SU-DHL-6 (cell line): ENCODE results near the gene MRPL34.
A peak's percentile ranks its signal among the peaks of the same experiment; 100 is the strongest.

ENCODE experiments used
- H2AFZ ChIP-seq: fragments of 200-600 bp; sonication (generic); 2 replicates; pipeline ENCODE4 v1.6.1; 2014; ENCODE audit warnings: low read depth, mild to moderate bottlenecking, moderate library complexity, mixed read lengths, antibody characterized with exemption, low read length; ENCODE audit not compliant: severe bottlenecking
- H3F3A ChIP-seq: fragments of 200-600 bp; shearing (Covaris generic); 2 replicates; pipeline ENCODE4 v1.6.0; 2016; ENCODE audit warnings: antibody characterized with exemption, mild to moderate bottlenecking; ENCODE audit not compliant: insufficient read depth
- H3K27ac ChIP-seq: fragments of 200-600 bp; sonication (generic); 2 replicates; pipeline ENCODE4 v1.5.1; 2016; ENCODE audit warnings: low read depth, mild to moderate bottlenecking, low read length, moderate library complexity, mixed read lengths
- H3K27me3 ChIP-seq: fragments of 200-600 bp; sonication (generic), shearing (Covaris generic); 2 replicates; pipeline ENCODE4 v1.6.0; 2014; ENCODE audit warnings: mild to moderate bottlenecking, low read length
- H3K36me3 ChIP-seq: fragments of 200-600 bp; sonication (generic); 2 replicates; pipeline ENCODE4 v1.6.1; 2014; ENCODE audit warnings: mild to moderate bottlenecking, low read length, mixed read lengths
- H3K4me2 ChIP-seq: fragments of 300-600, 200-600 bp; shearing (Covaris generic), sonication (generic); 2 replicates; pipeline ENCODE4 v1.6.0; 2014; ENCODE audit warnings: low read length, low read depth, mild to moderate bottlenecking; ENCODE audit not compliant: poor library complexity, severe bottlenecking
- H3K4me3 ChIP-seq: fragments of 200-600 bp; sonication (generic); 2 replicates; pipeline ENCODE4 v1.5.1; 2014; ENCODE audit warnings: antibody characterized with exemption, low read length, mild to moderate bottlenecking, mixed read lengths; ENCODE audit not compliant: insufficient read depth, poor library complexity, severe bottlenecking
- H3K79me2 ChIP-seq: fragments of 200-600 bp; sonication (generic); 2 replicates; pipeline ENCODE4 v1.6.1; 2014; ENCODE audit warnings: mild to moderate bottlenecking, low read length, moderate library complexity; ENCODE audit not compliant: insufficient read depth
- H3K9ac ChIP-seq: fragments of 200-600 bp; sonication (generic); 2 replicates; pipeline ENCODE4 v1.7.0; 2014; ENCODE audit warnings: mild to moderate bottlenecking, low read length
- H3K9me2 ChIP-seq: fragments of 200-600 bp; sonication (generic); replicated peaks from 2 replicates; pipeline ENCODE4 v1.6.1; 2014; ENCODE audit warnings: low read length; ENCODE audit not compliant: insufficient read depth
- H3K9me3 ChIP-seq: fragments of 200-600 bp; sonication (generic); 2 replicates; pipeline ENCODE4 v1.6.1; 2014; ENCODE audit warnings: low read length, mixed read lengths; ENCODE audit not compliant: insufficient read depth
- H4K20me1 ChIP-seq: fragments of 200-600 bp; sonication (generic); 2 replicates; pipeline ENCODE4 v1.6.1; 2014; ENCODE audit warnings: low read depth, mild to moderate bottlenecking, antibody characterized with exemption, low read length, moderate library complexity, mixed read lengths
- EZH2phosphoT487 ChIP-seq: fragments of 200-600 bp; sonication (generic), shearing (Covaris generic); conservative IDR thresholded peaks from 2 replicates; pipeline ENCODE4 v1.6.1; 2018; ENCODE audit warnings: mild to moderate bottlenecking, antibody characterized with exemption, low read length, moderate library complexity, mixed read lengths
- TF ChIP-seq, protein P1 (sequence below): fragments of 200-600 bp; sonication (generic); IDR thresholded peaks from one replicate; pipeline ENCODE4 v1.5.1; 2017; ENCODE audit warnings: antibody characterized with exemption, mild to moderate bottlenecking, low read length, moderate library complexity; ENCODE audit not compliant: insufficient read depth, poor library complexity, severe bottlenecking

Gene MRPL34

DNA sequence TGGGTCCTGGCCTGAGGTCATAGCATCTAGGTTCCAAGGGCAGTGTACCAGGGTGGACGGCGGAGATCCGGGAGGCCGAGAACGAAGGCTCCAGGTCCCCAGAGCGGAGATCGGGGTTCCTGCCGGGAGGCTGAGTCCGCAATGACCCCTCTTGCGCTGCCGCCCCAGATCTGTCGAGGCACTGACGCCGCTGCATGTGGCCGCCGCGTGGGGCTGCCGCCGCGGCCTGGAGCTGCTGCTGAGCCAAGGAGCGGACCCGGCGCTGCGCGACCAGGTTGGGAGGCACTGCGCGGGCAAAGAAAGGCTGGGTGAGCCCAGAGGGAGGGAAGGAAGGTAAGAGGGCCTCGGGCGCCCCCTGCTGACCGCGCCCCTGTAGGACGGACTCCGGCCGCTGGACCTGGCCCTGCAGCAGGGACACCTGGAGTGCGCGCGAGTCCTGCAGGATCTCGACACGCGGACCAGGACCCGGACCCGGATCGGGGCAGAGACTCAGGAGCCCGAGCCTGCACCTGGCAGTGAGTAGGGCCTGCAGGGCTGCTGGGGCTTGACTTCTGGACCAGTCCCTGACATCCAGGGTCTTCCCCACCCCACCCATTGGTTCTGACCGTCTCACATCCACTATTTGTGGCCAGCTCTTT lies 23.1 kb upstream of the MRPL34 start:
- Histone ChIP-seq H2AFZ (no peak overlapping the region), H3K27ac (peak overlapping the region; percentile 80), H3K9me3 (no peaks in the 10 kb centered on the region), H3K9me2 (no peaks in the 10 kb centered on the region), H3K27me3 (no peaks in the 10 kb centered on the region), H3K4me2 (peak overlapping the region; percentile 68), H3F3A (peaks cover 21% of the 10 kb centered on the region), H3K9ac (peak overlapping the region; percentile 89), H3K36me3 (peaks cover 20% of the 10 kb centered on the region), H3K79me2 (peaks cover 16% of the 10 kb centered on the region), H4K20me1 (peaks cover 7% of the 10 kb centered on the region; the same call in 1 of the 2 replicates), H3K4me3 (peak overlapping the region; percentile 75)
- TF ChIP-seq EZH2phosphoT487, result no peak
- TF ChIP-seq, protein P1, sequence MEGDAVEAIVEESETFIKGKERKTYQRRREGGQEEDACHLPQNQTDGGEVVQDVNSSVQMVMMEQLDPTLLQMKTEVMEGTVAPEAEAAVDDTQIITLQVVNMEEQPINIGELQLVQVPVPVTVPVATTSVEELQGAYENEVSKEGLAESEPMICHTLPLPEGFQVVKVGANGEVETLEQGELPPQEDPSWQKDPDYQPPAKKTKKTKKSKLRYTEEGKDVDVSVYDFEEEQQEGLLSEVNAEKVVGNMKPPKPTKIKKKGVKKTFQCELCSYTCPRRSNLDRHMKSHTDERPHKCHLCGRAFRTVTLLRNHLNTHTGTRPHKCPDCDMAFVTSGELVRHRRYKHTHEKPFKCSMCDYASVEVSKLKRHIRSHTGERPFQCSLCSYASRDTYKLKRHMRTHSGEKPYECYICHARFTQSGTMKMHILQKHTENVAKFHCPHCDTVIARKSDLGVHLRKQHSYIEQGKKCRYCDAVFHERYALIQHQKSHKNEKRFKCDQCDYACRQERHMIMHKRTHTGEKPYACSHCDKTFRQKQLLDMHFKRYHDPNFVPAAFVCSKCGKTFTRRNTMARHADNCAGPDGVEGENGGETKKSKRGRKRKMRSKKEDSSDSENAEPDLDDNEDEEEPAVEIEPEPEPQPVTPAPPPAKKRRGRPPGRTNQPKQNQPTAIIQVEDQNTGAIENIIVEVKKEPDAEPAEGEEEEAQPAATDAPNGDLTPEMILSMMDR, result peak; percentile 77

DNA sequence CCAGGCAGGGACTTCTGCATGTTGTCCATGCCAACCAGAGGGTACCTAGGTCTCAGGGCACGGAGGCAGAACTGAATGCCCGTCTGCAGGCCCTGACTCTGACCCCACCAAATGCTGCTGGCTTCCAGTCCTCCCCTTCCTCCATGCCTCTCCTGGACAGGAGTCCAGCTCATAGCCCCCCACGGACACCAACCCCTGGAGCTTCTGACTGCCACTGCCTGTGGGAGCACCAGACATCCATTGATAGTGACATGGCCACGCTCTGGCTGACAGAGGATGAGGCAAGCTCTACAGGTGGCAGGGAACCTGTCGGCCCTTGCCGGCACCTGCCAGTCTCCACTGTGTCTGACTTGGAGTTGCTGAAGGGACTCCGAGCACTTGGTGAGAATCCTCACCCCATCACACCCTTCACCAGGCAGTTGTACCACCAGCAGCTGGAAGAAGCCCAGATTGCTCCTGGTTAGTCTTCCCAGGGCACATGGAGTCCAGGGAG lies 22.1 kb upstream of the MRPL34 start:
- Histone ChIP-seq H3K4me2 (no peak overlapping the region), H3K27me3 (no peaks in the 10 kb centered on the region), H3K9me2 (no peaks in the 10 kb centered on the region), H2AFZ (no peak overlapping the region), H3K4me3 (no peak overlapping the region), H3K9me3 (no peaks in the 10 kb centered on the region), H3K9ac (no peak overlapping the region), H3K79me2 (peaks cover 16% of the 10 kb centered on the region), H3K27ac (no peak overlapping the region), H3K36me3 (peaks cover 20% of the 10 kb centered on the region), H4K20me1 (peaks cover 7% of the 10 kb centered on the region; the same call in 1 of the 2 replicates), H3F3A (peaks cover 21% of the 10 kb centered on the region)
- no peak for TF ChIP-seq EZH2phosphoT487
- TF ChIP-seq, protein P1, result no peak

DNA sequence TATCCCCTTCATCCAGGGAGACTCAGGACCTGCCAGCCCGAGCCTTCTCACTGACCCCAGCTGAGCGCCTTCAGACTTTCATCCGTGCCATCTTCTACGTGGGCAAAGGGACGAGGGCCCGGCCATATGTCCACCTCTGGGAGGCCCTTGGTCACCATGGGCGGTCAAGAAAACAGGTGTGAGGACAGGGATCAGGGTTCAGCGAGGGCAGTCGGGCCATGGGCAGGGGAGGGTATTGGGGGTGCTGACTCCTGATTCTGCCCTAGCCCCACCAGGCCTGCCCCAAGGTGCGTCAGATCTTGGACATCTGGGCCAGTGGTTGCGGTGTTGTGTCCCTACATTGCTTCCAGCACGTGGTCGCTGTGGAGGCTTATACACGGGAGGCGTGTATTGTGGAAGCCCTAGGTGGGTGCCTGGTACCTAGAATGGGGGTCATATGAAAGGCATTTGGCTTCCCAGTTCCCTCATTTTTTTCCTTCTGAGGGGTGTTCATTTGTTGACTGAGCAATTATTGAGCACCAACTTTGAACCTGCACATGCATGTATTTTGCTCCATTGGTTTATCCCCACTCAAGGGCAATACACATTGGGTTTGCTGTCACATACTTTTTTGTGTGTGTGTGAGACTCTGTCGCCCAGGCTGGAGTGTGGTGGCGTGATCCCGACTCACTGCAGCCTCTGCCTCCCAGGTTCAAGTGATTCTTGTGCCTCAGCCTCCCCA lies 20.1 kb upstream of the MRPL34 start:
- TF ChIP-seq EZH2phosphoT487, result no peak
- TF ChIP-seq, protein P1, result no peak
- H3K9ac ChIP-seq, result no peak overlapping the region
- no peaks in the 10 kb centered on the region for H3K27me3 ChIP-seq
- H3K4me2 ChIP-seq, result no peak overlapping the region
- peaks cover 7% of the 10 kb centered on the region; the same call in 1 of the 2 replicates for H4K20me1 ChIP-seq
- H3K4me3 ChIP-seq, result no peak overlapping the region
- no peak overlapping the region for H3K27ac ChIP-seq
- no peaks in the 10 kb centered on the region for H3K9me3 ChIP-seq
- H3K36me3 ChIP-seq, result peaks cover 20% of the 10 kb centered on the region
- H2AFZ ChIP-seq, result no peak overlapping the region
- H3K79me2 ChIP-seq, result peaks cover 16% of the 10 kb centered on the region
- peaks cover 17% of the 10 kb centered on the region for H3F3A ChIP-seq
- H3K9me2 ChIP-seq, result no peaks in the 10 kb centered on the region
